ENCODE data around the gene MYO3B. TPM values are rescaled to one million over a fixed set of nuclear protein-coding genes. Genes with fewer than 3 reads are reported as not detected.
"Not testable (repeated sequence)": the region's sequence is repeated elsewhere in the genome, so short reads cannot be mapped to it uniquely, and the experiment has no call there.

The MYO3B gene
- total RNA-seq, 1 donor from 2014 or later: not detected

DNA sequence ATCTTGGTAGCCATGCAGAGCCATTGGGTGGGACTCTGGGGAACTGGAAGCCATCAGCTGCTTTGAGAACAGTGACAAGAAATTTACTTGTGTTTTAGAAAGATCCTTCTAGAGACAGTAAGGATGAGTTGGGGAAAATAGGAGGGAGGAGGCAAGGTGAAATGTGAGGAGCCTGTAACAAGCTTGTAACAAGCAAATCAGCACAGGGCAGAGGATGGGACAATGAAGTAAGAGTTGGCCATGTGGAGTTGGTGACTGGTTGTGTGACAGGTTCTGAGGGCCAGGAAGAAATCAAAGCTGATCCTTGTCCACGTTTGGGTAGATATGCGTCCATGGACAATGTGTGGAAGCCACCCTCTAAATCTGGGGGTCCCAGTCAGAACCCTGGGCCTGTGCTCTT lies 84.4 kb downstream of the MYO3B start:
- DNase-seq (ENCODE audit: low read depth in 2 of 2): no peak

DNA sequence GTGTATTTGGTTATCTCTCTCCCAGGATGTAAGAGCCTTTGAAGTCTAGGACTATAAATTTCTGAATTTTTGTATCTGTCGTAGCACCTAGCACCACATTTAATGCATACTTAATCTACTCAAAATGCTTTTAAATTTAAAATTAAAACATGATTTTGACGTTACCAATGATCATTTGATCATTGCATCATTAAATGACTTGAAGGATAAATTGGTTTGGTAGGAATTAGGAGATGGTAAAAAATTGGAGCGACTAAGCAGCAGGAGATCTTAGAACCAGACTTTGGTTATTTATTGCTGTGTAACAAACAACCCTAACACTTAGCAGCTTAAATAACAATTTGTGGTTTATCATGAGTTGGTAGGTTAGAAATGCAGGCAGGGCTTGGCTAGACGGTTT lies 84.9 kb downstream of the MYO3B start:
- no peak for DNase-seq (ENCODE audit: low read depth in 2 of 2)

DNA sequence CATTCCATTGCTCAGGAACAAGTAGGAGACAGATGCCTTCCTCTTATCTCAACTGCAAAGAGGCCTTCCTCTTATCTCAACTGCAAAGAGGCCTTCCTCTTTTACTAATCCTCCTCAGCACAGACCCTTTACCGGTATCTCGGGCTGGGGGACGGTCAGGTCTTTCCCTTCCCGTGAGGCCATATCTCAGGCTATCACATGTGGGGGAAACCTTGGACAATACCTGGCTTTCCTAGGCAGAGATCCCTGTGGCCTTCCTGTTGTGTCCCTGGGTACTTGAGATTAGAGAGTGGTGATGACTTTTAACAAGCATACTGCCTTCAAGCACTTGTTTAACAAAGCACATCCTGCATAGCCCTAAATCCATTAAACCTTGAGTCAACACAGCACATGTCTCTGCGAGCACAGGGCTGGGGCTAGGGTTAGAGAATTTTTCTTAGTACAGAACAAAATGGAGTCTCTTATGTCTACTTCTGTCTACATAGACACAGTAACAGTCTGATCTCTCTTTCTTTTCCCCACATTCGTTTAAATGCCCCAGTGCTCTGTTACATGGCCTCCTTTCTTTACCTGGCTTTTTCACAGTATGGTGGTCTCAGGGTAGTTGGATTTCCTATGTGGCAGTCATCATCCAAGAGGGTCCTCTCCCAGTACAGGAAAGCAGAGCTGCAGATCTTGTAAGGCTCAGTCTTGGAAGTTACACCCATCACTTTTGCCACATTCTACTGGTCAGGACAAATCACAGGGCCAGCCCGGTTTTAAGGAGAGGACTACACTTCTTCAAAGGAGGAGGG lies 86.0 kb downstream of the MYO3B start:
- not testable (repeated sequence) for DNase-seq (ENCODE audit: low read depth in 2 of 2)

DNA sequence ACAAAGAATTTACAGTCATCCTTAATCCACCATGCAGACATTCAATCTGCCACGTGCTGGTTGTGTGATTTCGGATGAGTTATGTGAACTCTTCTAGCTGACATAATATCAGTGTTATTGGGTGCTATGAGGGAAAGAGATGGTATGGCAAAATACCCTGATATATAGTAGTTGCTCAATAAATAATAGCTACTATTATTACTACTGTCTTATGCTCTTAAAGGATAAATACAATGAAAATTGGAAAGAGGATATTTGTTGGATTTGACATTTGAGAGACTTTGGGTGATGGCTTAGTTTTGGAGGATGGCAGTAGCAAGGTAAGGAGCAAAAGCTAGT lies 86.5 kb downstream of the MYO3B start:
- no peak for DNase-seq (ENCODE audit: low read depth in 2 of 2)

DNA sequence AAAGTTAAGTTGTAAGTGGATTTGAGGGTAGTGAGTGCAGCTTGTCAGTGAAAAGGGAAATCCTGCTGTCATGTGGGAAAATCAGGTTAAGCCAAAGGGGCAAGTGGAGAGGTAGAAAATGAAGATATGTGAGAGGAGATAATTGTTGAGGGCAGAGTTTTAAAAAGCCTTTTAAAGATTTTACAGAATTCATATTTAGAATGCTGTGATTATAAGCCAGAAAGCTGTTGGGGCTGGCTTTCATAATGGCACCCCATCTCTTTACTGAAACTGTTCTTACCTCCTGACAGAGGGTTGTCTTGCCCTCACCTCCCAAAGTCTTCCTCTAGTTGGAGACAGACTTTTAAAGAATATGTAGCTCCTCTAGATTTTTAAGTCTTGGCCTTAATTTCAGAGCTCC lies 86.9 kb downstream of the MYO3B start:
- DNase-seq (ENCODE audit: low read depth in 2 of 2): no peak

DNA sequence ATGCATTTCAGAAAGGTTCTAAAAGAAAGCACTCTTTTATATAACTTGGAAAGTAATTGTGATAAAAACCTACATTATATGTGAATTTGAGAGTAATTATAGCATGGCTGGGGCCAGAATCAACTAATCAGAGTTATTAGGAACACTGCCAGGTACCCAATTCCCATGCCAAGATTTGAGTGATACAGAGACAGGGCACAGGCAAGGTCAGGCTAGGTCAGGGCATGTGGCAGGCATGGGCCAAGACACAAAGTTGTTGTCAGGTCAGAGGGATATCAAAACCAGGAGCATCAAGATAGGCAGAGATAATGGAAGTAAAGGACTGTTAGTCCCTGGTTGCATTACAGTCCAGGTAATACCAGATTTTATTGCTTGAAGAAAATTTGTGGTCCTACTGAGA lies 87.4 kb downstream of the MYO3B start:
- no peak for DNase-seq (ENCODE audit: low read depth in 2 of 2)

DNA sequence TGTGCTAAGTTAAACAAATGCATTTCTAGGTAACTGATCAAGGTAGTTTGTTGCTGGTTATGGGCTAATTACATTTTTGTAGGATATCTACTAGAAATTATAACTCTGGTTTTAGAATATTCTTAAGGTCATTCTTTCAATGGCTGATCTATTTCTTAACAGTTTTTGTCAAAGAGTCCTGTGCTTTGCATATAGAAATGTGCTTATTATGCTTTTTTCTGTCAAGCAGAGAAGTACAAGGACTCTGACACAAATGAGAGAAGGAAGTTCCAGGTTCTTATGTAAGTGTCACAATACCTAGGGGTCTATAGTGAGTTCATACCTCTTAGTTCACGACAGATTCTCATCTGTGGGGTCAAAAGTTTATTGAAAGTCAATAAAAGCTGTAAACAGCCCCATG lies 88.4 kb downstream of the MYO3B start:
- no peak for DNase-seq (ENCODE audit: low read depth in 2 of 2)

DNA sequence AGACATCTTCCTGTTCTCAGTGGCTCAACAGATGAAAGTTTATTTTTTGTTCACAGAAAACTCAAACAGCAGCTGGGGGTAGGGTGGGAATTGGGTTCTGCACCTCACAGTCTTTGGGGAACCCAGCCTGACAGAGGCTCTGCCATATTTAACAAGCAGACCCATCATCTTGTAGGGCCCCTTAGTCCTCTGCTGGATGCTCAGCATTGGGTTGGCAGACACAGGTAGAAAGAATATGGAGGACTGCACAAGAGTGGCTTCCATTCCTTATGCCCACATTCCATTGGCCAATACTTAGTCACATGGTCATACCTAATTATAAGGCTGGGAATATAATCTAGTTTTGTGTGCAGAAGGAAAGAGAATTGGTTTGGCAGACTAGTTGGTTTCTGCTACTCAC lies 89.1 kb downstream of the MYO3B start:
- no peak for DNase-seq (ENCODE audit: low read depth in 2 of 2)

DNA sequence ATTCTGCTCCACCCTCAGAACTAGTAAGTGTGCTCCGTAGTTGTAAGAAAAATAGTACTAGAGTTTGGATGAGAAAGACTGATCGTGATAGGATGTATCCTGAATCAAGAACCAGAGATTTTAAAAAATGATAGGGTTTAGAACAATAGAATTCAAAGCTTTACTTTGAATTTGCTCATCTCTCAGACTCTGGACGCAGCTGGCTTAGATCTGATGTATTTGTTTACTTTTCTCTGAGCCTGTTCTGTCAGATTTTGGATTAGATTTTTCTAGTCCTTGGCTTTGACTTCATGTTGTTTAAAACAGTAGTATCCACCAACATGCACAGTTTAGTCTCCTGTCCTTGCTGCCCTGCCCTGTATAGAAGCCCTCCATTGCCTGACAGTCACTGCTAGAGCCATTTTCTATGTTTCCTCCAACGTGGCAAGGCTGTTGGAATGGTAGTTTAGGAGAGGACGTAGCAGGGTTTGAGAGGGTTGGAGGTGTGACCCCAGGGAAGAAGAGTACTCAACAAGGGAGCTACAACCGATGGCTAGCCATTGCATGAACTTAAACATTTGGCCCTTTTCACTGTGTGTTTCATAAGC lies 92.4 kb downstream of the MYO3B start:
- DNase-seq (ENCODE audit: low read depth in 2 of 2): no peak

DNA sequence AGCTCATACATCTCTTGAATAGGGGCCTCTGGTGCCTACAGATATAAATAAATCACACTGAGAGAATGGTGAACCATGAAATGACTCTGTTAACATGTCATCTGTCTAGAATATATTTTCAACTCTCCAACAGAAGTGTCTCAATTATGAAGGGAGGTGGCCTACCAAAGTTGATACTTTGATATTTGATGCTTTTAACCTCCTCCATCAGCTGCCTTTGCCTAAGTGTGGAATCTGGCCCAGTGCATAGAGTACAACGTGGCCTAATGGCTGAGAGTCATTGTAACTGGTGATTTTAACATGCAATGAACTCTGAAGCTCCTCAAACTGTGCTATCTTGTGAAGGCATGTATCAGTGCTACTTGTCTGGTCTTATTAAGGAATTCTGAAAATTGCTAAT lies 93.4 kb downstream of the MYO3B start:
- DNase-seq (ENCODE audit: low read depth in 2 of 2): no peak

DNA sequence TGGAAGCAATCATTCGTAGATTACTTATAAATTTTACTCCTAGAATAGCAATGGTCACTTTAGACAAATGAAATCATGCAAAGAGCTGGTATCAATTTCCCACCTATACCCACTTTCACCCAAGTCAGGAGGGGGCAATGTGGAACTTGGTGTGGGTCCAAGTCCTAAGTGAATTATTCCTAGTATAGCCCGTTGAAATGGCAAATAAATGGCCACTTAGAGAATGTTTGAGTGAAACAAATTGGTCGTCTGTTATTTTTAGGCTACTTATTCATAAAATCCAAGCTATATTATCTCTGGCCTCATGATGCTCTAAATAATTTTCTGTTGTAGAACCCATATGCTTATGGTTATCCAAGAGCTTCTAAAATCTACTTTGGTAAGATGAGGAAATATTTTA lies 98.1 kb downstream of the MYO3B start:
- no peak for DNase-seq (ENCODE audit: low read depth in 2 of 2)

DNA sequence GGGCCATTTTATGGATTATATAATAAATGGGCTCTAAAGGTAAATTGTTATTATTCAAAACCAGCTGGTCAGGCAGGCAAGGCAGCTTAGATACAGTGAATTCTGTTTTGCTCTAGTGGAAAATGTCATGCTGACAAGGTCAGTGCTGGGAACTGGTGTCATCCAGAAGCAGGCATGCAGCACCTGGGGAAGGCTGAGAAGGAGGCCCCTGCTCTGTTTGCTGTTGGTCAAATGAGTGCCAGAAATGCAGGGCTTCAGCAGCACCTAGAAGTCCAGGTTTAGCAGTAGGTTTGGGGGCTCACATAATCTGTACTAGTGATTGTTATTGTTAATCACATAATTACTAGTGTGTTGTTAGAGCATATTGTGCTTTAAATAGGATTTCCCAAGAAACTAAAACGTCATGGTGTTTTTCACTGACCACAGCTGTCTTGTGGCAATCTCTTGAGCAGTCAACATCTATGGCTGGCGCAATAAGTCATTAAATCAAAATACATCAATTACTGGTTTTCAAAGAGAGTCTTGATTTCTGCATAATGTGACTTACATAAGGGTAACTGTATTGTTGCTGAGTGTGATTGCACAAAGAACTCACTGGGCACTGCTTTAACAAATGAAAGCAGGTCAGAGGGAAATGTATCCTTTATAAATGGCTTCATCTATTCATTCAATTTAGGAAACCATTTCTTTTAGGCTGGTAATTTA lies 99.1 kb downstream of the MYO3B start:
- no peak for DNase-seq (ENCODE audit: low read depth in 2 of 2)

DNA sequence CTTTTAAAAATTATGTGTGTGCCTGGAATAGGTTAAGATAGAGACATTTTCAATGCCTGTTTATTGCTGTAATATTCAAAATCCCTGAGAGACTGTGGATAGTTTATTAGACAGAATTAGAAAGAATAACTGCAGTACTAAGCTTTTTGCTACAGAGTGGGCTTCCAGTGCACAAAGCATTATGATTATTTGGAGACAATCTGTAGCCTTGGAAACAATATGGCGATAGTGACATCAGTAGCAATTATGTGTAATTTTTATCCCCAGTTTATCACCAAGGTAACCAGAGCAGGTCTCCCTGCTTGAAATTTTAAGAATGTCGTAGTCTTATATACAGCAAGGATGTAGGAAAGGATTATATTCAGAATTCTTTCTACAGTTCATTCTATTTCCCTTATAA lies 100.0 kb downstream of the MYO3B start:
- no peak for DNase-seq (ENCODE audit: low read depth in 2 of 2)

DNA sequence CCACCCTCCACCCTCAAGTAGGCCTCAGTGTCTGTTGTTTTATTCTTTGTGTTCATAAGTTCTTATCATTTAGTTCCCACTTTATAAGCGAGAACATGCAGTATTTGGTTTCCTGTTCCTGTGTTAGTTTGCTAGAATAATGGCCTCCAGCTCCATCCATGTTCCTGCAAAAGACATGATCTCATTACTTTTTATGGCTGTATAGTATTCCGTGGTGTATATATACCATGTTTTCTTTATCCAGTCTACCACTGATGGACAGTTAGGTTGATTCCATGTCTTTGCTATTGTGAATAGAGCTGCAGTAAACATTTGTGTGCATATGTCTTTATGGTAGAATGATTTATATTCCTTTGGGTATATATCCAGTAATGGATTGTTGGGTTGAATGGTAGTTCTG lies 101.7 kb downstream of the MYO3B start:
- DNase-seq (ENCODE audit: low read depth in 2 of 2): not testable (repeated sequence)

DNA sequence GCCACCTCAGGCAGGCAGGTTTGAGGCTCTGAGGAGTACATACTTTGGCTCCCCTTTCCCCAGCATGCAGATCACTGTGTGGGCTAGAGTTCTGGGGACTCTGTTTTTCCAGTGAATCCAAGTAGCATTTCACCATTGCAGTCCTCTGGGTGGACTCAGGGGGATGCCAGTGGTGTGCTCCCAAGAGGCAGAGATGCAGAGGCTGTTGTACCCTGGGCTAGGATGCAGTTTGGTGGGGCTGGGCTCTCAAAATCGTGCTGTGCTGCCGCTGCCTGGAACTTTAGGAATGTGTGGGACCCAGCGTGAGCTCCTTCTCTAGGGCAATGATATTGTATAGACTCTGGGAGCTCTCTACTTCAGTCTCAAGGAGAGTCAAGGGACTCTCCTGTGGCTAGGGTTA lies 104.9 kb downstream of the MYO3B start:
- DNase-seq (ENCODE audit: low read depth in 2 of 2): no peak

DNA sequence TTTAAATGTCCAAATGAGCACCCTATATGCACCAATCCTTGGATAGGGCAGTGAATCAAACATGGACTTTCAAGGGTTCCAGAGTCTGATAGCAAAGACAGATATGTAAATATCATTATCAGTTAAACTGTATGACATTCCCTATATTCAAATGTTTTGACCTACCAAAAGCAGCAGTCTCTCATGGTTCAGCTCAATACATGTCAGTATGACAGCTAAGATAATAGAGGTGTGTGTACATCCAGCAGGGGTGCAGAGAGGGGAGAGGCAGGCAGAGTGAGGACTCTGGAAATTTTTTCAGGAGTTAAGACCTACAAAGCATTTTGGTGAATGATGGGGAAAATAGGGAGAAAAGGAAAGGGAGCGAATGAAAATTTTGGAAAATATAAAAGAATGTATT lies 106.3 kb downstream of the MYO3B start:
- DNase-seq (ENCODE audit: low read depth in 2 of 2): no peak

DNA sequence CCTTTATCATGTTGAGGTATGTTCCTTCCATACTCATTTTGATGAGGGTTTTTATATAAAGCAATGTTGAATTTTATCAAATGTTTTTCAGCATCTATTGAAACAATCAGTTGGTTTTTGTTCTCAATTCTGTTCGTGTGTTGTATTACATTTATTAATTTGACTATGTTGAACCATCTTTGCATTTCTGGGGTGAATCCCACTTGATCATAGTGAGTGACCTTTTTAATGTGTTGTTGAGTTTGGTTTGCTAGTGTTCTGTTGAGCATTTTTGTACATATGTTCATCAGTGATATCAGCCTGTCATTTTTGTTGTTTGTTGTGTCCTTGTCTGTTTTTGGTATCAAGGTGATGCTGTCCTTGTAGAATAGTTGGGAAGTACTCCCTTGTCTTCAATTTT lies 110.9 kb downstream of the MYO3B start:
- no peak for DNase-seq (ENCODE audit: low read depth in 2 of 2)

DNA sequence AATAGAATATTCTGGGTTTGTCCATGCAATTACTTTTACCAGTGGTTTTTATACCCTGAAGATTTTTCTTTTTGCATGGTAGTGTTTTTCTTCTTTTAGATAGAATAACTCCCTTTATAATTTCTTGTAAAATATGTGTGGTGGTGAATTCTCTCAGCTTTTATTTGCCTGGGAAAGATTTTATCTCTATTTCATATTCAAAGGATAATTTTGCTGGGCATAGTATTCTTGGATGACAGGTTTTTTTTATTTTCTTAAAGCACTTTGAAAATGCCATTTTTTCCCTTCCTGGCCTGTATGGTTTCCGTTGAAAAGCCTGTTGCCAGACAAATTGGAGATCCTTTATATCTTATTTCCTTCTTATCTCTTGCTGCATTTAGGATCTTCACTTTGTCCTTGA lies 113.5 kb downstream of the MYO3B start:
- DNase-seq (ENCODE audit: low read depth in 2 of 2): no peak

DNA sequence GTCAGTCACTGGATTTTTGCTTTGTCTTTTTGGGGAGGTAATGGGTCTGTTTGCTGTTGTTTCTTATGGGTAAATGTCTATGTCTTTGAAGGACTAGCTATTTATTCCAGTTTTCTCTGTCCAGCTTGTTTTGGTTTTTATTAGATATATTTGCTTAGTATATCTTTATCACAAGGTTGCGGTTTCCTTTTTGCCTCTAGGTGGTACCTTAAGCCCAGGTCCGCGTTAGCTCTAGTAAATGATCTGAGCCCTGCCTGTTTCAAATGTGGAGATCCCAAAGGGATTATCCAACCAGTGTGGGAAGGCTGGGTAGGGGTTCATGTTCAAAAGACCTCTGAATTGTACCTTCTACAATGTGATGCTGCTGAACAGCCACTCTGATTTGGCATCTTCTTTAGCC lies 114.5 kb downstream of the MYO3B start:
- no peak for DNase-seq (ENCODE audit: low read depth in 2 of 2)

DNA sequence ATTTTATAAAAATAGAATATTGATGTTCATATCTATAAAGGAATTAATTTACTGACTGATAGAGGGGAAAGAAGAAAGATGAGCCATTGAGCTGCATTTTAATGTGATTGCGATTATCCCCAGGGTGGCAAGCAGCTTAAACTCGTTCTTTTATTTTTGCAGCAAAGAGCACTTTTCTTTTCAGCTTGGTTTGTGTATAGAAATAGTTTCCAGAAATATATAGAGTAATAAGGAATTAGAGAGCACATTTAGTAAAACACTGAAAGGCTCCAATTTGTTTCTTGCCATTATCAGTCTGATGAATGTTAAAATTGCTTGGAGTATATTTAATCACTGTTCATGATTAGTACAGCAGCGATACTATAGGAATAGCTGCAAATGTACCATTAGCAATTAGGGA lies 119.5 kb downstream of the MYO3B start:
- DNase-seq (ENCODE audit: low read depth in 2 of 2): no peak

DNA sequence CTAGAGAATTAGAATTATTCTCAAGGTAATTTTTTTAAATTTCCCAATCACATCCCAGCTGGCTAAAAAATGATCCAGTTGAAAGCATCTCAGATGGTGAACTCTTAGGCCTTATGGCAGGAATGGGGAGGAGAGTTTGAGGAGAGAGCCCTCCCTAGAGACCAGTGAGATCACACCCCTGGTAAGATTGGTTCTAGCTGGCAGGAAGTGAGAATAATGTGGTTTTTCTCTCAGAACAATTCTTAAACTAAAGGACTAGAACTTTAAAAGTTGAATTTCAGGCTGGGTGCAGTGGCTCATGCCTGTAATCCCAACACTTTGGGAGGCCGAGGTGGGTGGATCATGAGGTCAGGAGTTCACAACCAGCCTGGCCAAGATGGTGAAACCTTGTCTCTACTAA lies 120.2 kb downstream of the MYO3B start:
- no peak for DNase-seq (ENCODE audit: low read depth in 2 of 2)

DNA sequence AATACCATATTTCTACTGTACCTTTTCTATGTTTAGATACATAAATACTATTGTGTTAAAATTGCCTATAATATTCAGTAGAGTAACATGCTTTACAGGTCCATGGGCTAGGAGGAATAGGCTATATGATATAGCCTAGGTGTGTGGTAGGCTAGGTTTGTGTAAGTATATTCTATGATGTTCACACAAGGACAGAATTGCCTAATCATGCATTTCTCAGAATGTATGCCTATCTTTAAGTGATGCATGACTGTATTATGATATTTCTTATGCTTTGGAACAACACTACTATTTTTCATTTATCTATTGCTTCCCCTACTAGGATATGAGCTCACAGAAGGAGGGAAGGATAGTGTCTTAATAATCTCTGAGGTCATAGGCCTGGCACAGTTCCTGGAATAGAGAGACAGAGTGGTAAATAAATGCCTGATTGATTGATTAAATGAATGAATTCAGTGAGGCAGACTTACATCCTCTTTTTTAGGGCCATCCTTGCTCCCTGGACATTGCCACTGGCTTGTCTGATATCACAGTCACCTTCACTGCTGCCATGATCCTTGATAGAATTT lies 121.0 kb downstream of the MYO3B start:
- DNase-seq (ENCODE audit: low read depth in 2 of 2): no peak

DNA sequence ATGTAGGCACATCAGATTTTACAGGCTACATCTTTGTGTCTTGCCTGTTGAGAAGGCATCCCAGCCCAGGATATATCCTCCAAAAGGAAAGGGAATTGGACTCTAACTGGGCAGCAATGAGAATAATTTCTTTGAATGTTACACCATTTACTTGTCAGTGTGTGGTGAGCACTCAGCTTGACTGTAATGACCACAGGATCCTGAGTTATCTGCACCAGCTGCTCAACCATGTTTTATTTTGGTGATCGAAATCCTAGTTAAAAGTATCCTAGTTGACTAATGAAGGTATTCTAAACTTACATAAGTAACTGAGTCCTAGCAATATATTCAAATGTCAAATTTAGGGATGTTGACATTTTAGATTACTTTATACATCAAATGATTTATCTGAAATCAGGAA lies 123.0 kb downstream of the MYO3B start:
- DNase-seq (ENCODE audit: low read depth in 2 of 2): no peak

All from lung microvascular endothelial cell (primary cell).